ENCODE measurements around the gene DNAJC5. TPM values are rescaled to one million over a fixed set of nuclear protein-coding genes. Genes with fewer than 3 reads are reported as not detected.

DNAJC5 gene
- total and polyA plus RNA-seq, 9 of the 15 experiments (the other 6 are each of a cell fraction or from before 2014, with no cell fraction given): 0.95 to 42.8 (median 23.4) TPM

DNA sequence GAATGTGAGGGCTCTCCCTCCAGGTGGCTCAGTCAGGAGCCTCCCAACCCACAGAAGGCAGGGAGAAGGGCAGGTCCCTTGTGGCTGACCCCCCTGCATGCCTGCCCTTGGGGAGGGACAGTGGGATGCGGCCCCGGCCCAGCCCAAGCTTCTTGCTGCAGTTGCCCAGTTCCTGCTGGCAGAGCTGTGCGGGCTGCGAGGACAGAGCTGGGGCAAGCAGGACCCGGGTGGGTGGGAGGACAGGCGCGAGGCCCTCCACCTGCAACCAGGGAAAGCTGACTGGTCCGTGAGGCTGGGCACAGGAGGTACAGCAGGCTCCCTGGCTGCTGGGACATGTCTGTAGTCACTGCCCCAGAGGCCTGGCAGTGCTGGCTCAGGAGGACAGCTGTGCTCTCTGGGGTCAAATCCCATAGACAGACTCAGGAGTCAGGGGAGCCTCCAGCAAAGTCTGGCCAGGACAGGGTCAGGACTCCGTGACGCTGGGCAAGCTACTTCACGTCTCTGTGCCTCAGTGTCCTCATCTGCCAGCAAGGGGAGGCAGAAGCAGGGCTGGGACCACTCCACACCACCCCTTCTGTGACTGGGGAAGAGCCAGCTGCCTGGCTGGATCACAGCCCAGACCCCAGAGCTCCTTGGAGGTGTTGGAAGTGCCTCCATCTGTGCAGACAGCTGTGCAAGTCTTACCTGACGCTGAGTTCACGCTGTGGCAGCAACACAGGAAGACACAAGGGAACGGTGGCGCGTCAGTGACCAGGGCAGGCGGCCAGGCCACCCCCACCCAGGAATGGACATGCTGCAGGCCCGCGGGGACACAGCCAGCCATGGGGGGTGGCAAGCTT, 48.3 kb downstream of the DNAJC5 start:
- intact Hi-C loops (cut with micrococcal nuclease) (no loop called here), in situ Hi-C loops (cut with MboI) (no loop called here)
- Histone ChIP-seq H3K27ac (ENCODE audit: extremely low read depth, low read depth, low read length) (peak overlapping the region; percentile 37; the same call in 2 of the 3 replicates), H3K36me3 (ENCODE audit: control insufficient read depth, insufficient read depth, low read length) (peaks cover 79% of the 10 kb centered on the region; the same call in 2 of the 3 replicates), H3K9me1 (ENCODE audit: control insufficient read depth, insufficient read depth, low read length) (peaks cover 5% of the 10 kb centered on the region), H3K27me3 (ENCODE audit: control insufficient read depth in 2 of 2, insufficient read depth in 2 of 2, low read length in 2 of 2) (no peaks in the 10 kb centered on the region), H4K20me1 (replicated peaks; ENCODE audit: control insufficient read depth, insufficient read depth, low read length) (peaks cover 40% of the 10 kb centered on the region), H3K4me2 (ENCODE audit: insufficient read depth, low read length) (no peak overlapping the region), H2AFZ (ENCODE audit: low read depth, low read length) (no peak overlapping the region), H3K4me3 (no peak overlapping the region), H3K4me1 (replicated peaks in 1 of 2; ENCODE audit: control insufficient read depth in 2 of 2, insufficient read depth in 2 of 2, low read length in 2 of 2) (peaks cover 8 to 85% of the 10 kb centered on the region in 2 experiments; a peak in 3 of 5 replicates), H3K9ac (ENCODE audit: insufficient read depth in 1 of 2, low read depth in 2 of 2, low read length in 2 of 2) (peak overlapping the region in 1 of 2 experiments; percentile 85; a peak in 2 of 4 replicates), H3K9me3 (replicated peaks; ENCODE audit: control insufficient read depth, insufficient read depth, low read depth, low read length) (no peaks in the 10 kb centered on the region; the same call in 1 of the 2 replicates), H3K79me2 (ENCODE audit: control insufficient read depth, insufficient read depth, low read length) (peaks cover 38% of the 10 kb centered on the region)
- FAIRE-seq (no peak), ATAC-seq (no peak), DNase-seq (ENCODE audit: extremely low read depth in 1 of 4, low spot score in 3 of 4) (no peak)
- ChIA-PET CTCF (ENCODE audit: low intra/inter-chr PET ratio) (no interaction called here), POLR2A (no interaction called here)
- 91% methylated on average over 16 of the region's 19 CpGs for WGBS (ENCODE audit: insufficient coverage, low coverage, missing lambda C conversion rate)
- no TSS peak for BruUV-seq (replicated peaks)
- TF ChIP-seq TOE1 (IDR thresholded peaks at IDR 0.05; ENCODE audit: borderline replicate concordance) (no peak), TOE1 (CRISPR knock-in tag; IDR thresholded peaks at IDR 0.05; ENCODE audit: borderline replicate concordance, low read depth) (no peak), SRF (CRISPR knock-in tag; IDR thresholded peaks at IDR 0.05) (no peak), ZFP30 (CRISPR knock-in tag; IDR thresholded peaks at IDR 0.05; ENCODE audit: borderline replicate concordance) (no peak), ZSCAN32 (CRISPR knock-in tag; IDR thresholded peaks at IDR 0.05) (no peak), ARHGAP35 (IDR thresholded peaks at IDR 0.05; ENCODE audit: partially characterized antibody) (no peak)
- TF ChIP-seq, protein P1, sequence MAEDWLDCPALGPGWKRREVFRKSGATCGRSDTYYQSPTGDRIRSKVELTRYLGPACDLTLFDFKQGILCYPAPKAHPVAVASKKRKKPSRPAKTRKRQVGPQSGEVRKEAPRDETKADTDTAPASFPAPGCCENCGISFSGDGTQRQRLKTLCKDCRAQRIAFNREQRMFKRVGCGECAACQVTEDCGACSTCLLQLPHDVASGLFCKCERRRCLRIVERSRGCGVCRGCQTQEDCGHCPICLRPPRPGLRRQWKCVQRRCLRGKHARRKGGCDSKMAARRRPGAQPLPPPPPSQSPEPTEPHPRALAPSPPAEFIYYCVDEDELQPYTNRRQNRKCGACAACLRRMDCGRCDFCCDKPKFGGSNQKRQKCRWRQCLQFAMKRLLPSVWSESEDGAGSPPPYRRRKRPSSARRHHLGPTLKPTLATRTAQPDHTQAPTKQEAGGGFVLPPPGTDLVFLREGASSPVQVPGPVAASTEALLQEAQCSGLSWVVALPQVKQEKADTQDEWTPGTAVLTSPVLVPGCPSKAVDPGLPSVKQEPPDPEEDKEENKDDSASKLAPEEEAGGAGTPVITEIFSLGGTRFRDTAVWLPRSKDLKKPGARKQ (CRISPR knock-in tag; IDR thresholded peaks at IDR 0.05): no peak
- TF ChIP-seq, protein P2, sequence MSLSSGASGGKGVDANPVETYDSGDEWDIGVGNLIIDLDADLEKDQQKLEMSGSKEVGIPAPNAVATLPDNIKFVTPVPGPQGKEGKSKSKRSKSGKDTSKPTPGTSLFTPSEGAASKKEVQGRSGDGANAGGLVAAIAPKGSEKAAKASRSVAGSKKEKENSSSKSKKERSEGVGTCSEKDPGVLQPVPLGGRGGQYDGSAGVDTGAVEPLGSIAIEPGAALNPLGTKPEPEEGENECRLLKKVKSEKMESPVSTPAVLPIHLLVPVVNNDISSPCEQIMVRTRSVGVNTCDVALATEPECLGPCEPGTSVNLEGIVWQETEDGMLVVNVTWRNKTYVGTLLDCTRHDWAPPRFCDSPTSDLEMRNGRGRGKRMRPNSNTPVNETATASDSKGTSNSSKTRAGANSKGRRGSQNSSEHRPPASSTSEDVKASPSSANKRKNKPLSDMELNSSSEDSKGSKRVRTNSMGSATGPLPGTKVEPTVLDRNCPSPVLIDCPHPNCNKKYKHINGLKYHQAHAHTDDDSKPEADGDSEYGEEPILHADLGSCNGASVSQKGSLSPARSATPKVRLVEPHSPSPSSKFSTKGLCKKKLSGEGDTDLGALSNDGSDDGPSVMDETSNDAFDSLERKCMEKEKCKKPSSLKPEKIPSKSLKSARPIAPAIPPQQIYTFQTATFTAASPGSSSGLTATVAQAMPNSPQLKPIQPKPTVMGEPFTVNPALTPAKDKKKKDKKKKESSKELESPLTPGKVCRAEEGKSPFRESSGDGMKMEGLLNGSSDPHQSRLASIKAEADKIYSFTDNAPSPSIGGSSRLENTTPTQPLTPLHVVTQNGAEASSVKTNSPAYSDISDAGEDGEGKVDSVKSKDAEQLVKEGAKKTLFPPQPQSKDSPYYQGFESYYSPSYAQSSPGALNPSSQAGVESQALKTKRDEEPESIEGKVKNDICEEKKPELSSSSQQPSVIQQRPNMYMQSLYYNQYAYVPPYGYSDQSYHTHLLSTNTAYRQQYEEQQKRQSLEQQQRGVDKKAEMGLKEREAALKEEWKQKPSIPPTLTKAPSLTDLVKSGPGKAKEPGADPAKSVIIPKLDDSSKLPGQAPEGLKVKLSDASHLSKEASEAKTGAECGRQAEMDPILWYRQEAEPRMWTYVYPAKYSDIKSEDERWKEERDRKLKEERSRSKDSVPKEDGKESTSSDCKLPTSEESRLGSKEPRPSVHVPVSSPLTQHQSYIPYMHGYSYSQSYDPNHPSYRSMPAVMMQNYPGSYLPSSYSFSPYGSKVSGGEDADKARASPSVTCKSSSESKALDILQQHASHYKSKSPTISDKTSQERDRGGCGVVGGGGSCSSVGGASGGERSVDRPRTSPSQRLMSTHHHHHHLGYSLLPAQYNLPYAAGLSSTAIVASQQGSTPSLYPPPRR (CRISPR knock-in tag; IDR thresholded peaks at IDR 0.05; ENCODE audit: borderline replicate concordance): no peak
